Nephron (organoid): ENCODE data around the gene HRH3.

Source experiments
- H3K27ac Mint-ChIP-seq, 3 experiments: 2 replicates each; pipeline ENCODE4 v1.8.0; 2020; ENCODE audit warnings: mixed read lengths in 3 of 3, mild to moderate bottlenecking in 2 of 3, moderate library complexity in 1 of 3
- H3K27me3 Mint-ChIP-seq: 2 replicates; pipeline ENCODE4 v1.8.0; 2021; ENCODE audit warnings: low read depth, mild to moderate bottlenecking, moderate library complexity, mixed read lengths
- H3K36me3 Mint-ChIP-seq: 2 replicates; pipeline ENCODE4 v1.8.0; 2020; ENCODE audit warnings: low read depth, mixed read lengths
- H3K4me1 Mint-ChIP-seq: 2 replicates; pipeline ENCODE4 v1.8.0; 2020; ENCODE audit warnings: mixed read lengths
- H3K4me3 Mint-ChIP-seq, 3 experiments: 2 replicates each; pipeline ENCODE4 v1.8.0; 2020; ENCODE audit warnings: mild to moderate bottlenecking in 3 of 3, mixed read lengths in 3 of 3, moderate library complexity in 2 of 3
- H3K9me3 Mint-ChIP-seq: 2 replicates; pipeline ENCODE4 v1.8.0; 2020; ENCODE audit warnings: mixed read lengths
- TF ChIP-seq, protein P1 (sequence below), 3 experiments: fragments of 200-600 bp; sonication (generic); IDR thresholded peaks; one replicate each; pipeline ENCODE4 v1.5.0; 2021; ENCODE audit warnings: antibody characterized with exemption in 3 of 3; ENCODE audit not compliant: unreplicated experiment in 3 of 3

Gene HRH3

DNA sequence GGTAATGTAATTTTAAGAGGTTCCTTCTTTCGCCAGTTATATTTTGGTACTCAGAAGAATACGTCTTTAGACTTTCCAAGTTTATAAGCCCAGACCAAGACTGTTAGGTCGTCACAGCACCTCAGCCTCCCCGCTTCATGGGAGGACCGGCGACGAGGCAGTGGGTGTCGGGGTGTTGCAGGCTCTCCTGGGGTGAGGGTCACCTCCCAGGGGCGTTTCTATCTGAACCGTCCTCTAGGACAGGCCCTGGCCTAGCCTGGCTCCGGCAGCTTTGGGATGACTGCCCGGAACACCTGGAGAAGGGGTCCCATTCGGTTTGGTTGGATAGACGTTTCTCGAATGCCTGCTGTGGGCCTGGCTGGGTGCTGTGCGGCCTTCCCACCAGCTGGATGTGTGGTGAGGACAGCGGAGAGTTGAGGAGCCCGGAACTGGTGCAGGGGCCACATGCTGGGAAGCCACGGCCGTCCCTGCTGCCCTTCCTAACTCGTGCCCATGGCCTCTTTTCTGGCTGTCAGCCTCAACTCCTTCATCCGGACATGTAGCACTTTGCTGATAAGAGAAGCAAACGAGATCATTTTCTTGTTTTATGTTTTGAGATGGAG, 19.3 kb upstream of the HRH3 start:
- Mint-ChIP-seq H3K36me3 (no peaks in the 10 kb centered on the region), H3K27ac (peak overlapping the region; percentile 51 to 87 (median 71)), H3K4me1 (peaks cover 12% of the 10 kb centered on the region), H3K9me3 (no peaks in the 10 kb centered on the region), H3K27me3 (peaks cover 8% of the 10 kb centered on the region), H3K4me3 (peak overlapping the region; percentile 86 to 96 (median 94))
- TF ChIP-seq, protein P1, sequence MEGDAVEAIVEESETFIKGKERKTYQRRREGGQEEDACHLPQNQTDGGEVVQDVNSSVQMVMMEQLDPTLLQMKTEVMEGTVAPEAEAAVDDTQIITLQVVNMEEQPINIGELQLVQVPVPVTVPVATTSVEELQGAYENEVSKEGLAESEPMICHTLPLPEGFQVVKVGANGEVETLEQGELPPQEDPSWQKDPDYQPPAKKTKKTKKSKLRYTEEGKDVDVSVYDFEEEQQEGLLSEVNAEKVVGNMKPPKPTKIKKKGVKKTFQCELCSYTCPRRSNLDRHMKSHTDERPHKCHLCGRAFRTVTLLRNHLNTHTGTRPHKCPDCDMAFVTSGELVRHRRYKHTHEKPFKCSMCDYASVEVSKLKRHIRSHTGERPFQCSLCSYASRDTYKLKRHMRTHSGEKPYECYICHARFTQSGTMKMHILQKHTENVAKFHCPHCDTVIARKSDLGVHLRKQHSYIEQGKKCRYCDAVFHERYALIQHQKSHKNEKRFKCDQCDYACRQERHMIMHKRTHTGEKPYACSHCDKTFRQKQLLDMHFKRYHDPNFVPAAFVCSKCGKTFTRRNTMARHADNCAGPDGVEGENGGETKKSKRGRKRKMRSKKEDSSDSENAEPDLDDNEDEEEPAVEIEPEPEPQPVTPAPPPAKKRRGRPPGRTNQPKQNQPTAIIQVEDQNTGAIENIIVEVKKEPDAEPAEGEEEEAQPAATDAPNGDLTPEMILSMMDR (IDR thresholded peaks at IDR 0.05; ENCODE audit: unreplicated experiment in 3 of 3): no peak

DNA sequence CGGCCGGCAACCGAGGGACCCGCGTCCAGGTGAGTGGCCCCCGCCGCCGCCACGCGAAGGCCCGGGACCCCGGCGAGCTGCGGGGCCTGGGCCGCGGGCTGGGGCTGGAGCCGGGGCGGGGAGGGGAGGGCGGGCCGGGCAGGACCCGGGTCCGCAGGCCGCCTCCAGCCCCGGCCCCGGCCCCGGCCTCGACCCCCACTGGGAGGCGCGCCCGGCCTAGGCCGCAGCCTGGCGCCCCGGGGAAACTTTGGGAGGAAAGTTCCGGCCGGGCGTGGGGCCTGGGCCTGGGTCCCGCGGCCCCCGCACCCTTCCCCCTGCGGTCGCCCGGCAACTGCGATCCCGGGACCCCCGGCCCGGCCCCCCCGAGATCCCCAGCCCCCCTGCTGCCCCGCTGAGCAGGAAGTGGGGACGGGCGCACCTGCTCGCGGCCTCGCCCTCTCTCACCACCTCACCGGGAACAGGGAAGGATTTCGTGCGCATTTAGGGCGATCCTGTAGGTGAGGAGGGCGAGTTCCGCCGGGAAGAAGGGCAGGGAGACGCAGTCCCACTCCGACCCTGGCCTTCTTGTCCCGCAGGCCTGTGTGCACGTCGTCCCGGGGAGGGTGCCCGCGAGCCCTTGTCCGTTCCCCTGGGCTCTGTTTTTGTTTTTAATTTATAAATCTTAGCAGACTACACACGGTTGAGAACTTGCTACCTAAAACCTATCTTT, 18.6 kb upstream of the HRH3 start:
- H3K4me1 Mint-ChIP-seq: peaks cover 12% of the 10 kb centered on the region
- TF ChIP-seq, protein P1 (IDR thresholded peaks at IDR 0.05; ENCODE audit: unreplicated experiment in 3 of 3): no peak
- no peaks in the 10 kb centered on the region for H3K36me3 Mint-ChIP-seq
- H3K27ac Mint-ChIP-seq: peak overlapping the region; percentile 51 to 87 (median 71)
- H3K9me3 Mint-ChIP-seq: no peaks in the 10 kb centered on the region
- peaks cover 10% of the 10 kb centered on the region for H3K27me3 Mint-ChIP-seq
- H3K4me3 Mint-ChIP-seq: peak overlapping the region; percentile 86 to 96 (median 94)

DNA sequence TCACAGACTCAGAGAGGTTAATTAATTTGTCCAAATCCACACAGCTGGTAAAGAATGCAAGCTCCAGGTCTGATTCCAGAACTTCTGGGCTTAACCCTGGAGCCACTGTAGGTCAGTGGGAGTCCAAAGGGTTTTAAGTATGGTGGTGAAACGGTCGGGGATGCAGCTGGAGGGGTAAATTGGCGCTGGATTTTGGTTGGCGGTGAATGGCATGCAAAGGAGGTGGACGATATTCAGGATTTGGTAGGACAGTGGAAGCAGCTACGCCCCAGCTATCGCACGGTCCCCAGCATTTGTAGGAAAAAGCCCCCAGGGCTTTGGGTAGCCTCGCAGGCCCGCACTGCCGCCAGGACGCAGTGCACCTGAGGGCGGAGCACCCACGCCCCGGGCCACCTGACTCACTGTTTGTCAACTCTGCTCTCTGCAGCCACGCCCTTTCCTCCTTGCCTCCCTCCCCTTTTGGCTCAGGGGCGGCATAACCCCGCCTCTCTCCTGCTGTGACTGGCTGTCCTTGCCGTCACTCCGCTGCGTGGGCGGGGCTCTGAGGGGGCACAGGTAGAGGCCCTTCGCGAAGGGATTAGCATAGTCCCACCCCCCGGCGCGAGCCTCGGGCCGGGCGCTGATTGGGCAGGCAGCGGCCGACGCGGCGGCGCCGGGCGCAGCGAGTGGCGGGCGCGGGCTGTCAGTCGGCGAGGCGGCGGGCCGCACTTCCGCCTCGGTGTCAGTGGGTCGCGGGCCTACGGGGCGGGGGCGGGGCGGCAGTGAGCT, 17.9 kb upstream of the HRH3 start, which contains the start of gene OSBPL2:
OSBPL2 (plus strand) TSS at position 721 of the 768 bp plus-strand sequence. CDS start 17,664 bp downstream, outside the sequence.
- Mint-ChIP-seq H3K9me3 (no peaks in the 10 kb centered on the region), H3K27me3 (peaks cover 11% of the 10 kb centered on the region), H3K4me3 (peak within 1 kb of the TSS; percentile 86 to 96 (median 94)), H3K4me1 (peaks cover 12% of the 10 kb centered on the region), H3K36me3 (no peaks in the 10 kb centered on the region), H3K27ac (peak within 1 kb of the TSS; percentile 51 to 87 (median 71))
- TF ChIP-seq, protein P1 (IDR thresholded peaks at IDR 0.05; ENCODE audit: unreplicated experiment in 3 of 3): no peak

DNA sequence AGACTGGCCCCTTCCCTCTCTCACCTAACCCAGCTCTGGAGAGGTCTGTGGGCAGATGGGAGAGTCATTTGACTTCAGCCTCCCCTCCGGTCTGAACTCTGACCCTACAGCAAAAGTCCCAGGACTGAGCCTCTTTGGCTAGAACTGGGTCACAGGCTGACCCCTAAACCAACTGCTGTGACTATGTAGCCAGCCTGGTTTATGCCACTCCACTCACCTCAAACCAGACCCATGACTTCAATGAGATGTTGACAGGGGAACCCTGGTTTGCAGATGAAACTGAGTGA, 17.4 kb upstream of the HRH3 start:
- peaks cover 12% of the 10 kb centered on the region for H3K4me1 Mint-ChIP-seq
- TF ChIP-seq, protein P1 (IDR thresholded peaks at IDR 0.05; ENCODE audit: unreplicated experiment in 3 of 3): no peak
- H3K9me3 Mint-ChIP-seq: no peaks in the 10 kb centered on the region
- peaks cover 11% of the 10 kb centered on the region for H3K27me3 Mint-ChIP-seq
- H3K4me3 Mint-ChIP-seq: peak overlapping the region; percentile 83 to 88 (median 87)
- H3K27ac Mint-ChIP-seq: peak overlapping the region in 1 of 3 experiments; percentile 30
- H3K36me3 Mint-ChIP-seq: no peaks in the 10 kb centered on the region

DNA sequence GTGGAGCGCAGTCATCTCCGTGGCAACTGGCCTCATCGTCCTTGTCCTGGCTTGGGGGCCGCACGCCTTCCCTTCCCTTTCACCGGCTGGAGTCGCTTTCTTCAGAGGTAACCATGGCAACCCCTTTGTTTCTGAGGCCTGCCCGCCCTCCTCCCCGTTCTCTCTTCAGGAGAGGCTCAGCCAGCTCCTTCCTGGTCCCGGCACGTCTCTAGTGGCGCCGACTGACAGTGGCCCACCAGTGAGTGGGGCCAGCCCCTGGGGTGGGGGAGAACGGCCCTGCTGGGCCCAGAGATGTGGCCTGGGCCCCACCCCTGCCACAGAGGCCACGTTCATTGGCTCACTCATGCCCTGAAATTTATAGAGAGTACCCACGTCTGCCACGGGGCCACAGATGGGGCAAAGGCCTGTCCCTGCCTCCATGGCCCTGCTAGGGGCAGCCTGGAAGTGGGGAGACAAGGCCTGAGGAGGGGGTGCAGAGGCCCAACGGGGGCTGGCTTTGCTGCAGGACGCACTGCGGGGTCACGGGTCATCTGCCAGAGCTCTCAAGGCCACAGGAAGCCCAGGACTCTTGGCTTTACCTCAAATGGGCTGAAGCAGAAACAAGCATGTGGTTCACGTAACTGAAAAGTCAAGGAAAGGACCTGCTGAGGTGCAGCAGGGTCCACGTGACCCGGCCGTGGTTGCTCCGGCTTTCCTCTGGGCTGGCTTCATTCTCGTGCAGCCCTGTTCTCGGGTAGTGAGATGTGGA, 16.9 kb upstream of the HRH3 start:
- TF ChIP-seq, protein P1 (IDR thresholded peaks at IDR 0.05; ENCODE audit: unreplicated experiment in 3 of 3): no peak
- no peaks in the 10 kb centered on the region for H3K9me3 Mint-ChIP-seq
- H3K27me3 Mint-ChIP-seq: peaks cover 14% of the 10 kb centered on the region
- H3K36me3 Mint-ChIP-seq: no peaks in the 10 kb centered on the region
- peaks cover 12% of the 10 kb centered on the region for H3K4me1 Mint-ChIP-seq
- H3K4me3 Mint-ChIP-seq: no peak overlapping the region
- no peak overlapping the region for H3K27ac Mint-ChIP-seq
